ENCODE data around the gene NDUFA11. TPM values are rescaled to one million over a fixed set of nuclear protein-coding genes. Genes with fewer than 3 reads are reported as not detected.
"Not testable (repeated sequence)": the region's sequence is repeated elsewhere in the genome, so short reads cannot be mapped to it uniquely, and the experiment has no call there.

The NDUFA11 gene
- total RNA-seq, 1 donor from 2014 or later = 224 TPM

DNA sequence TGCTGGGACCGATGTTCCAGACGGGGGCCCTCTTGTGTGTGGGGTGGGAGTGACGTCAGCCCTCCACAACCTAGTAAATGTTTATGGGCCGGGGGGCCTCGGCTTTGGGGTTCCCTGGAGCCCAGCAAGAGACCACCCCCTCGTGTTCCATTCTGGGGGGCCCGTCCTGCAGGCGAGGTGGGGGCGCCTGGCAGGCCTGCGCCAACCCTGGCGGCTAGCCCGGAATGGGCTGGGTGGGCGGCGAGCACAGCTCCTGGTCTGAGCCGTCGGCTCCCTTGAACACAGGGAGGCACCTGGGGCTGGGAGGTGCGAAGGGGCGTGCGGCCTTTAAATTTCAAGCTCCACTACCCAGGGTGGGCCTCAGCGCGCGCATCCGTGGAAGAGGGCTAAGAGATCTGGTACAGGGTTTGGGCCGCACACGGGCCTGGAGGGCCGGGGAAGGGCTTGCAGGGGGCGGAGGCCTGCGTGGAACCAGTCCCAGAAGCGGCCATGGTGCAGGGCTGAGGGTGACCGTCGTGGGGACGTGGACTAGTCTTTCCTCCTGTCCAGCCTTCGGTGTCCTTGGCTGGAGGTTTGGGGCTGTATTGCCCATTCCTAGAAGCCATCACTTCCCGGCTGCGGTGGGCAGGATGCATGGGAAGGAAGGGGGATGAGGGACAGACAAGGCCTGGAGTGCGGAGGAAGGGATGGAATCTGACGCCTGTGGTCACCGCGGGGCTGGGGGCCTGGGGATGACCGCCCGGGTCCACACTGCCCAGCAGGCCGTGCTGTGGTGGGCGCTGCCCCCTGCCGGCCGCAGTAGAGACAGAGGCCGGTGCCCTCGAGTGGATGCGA lies 11.4 kb downstream of the NDUFA11 start:
- no peak overlapping the region for H3K4me3 Mint-ChIP-seq (ENCODE audit: unreplicated experiment)
- no peak overlapping the region for H3K27ac Mint-ChIP-seq (ENCODE audit: unreplicated experiment)
- peak; percentile 87 for TF ChIP-seq CTCF (IDR thresholded peaks at IDR 0.05)
- no peaks in the 10 kb centered on the region for H3K9me3 Mint-ChIP-seq (ENCODE audit: low read depth)
- DNase-seq (ENCODE audit: low spot score) = no peak
- H3K27me3 Mint-ChIP-seq (ENCODE audit: low read depth) = no peaks in the 10 kb centered on the region
- H3K36me3 Mint-ChIP-seq (ENCODE audit: low read depth) = peaks cover 3% of the 10 kb centered on the region
- H3K4me1 Mint-ChIP-seq (ENCODE audit: low read depth) = peaks cover 4% of the 10 kb centered on the region

DNA sequence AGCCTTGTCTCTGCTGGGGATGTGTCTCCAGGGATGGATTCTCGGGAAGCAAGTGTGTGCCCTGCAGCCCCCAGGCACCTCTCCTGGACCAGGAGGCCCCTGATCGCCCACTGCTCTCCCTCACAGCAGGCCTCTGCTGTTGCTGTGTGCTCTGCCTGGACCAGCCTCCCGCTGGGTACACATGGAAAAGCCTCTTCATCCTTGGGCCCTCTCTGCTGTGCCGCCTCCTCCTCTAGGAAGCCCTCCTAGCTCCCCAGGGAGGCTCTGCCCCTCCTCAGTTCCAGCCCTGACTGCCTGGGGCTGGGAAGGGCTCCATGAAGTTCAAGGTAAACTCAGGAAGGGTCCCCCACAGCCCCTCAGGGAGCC lies 12.0 kb downstream of the NDUFA11 start:
- H3K4me3 Mint-ChIP-seq (ENCODE audit: unreplicated experiment) = no peak overlapping the region
- TF ChIP-seq CTCF (IDR thresholded peaks at IDR 0.05) = no peak
- H3K4me1 Mint-ChIP-seq (ENCODE audit: low read depth) = peaks cover 4% of the 10 kb centered on the region
- peaks cover 3% of the 10 kb centered on the region for H3K36me3 Mint-ChIP-seq (ENCODE audit: low read depth)
- H3K27ac Mint-ChIP-seq (ENCODE audit: unreplicated experiment) = no peak overlapping the region
- no peaks in the 10 kb centered on the region for H3K27me3 Mint-ChIP-seq (ENCODE audit: low read depth)
- DNase-seq (ENCODE audit: low spot score) = no peak
- H3K9me3 Mint-ChIP-seq (ENCODE audit: low read depth) = no peaks in the 10 kb centered on the region

GRCh38 chr19:5890099-5890498 lies 13.5 kb downstream of the NDUFA11 start:
- H3K4me3 Mint-ChIP-seq (ENCODE audit: unreplicated experiment) = no peak overlapping the region
- no peaks in the 10 kb centered on the region for H3K36me3 Mint-ChIP-seq (ENCODE audit: low read depth)
- peaks cover 4% of the 10 kb centered on the region for H3K4me1 Mint-ChIP-seq (ENCODE audit: low read depth)
- H3K9me3 Mint-ChIP-seq (ENCODE audit: low read depth) = no peaks in the 10 kb centered on the region
- H3K27ac Mint-ChIP-seq (ENCODE audit: unreplicated experiment) = no peak overlapping the region
- no peak for TF ChIP-seq CTCF (IDR thresholded peaks at IDR 0.05)
- H3K27me3 Mint-ChIP-seq (ENCODE audit: low read depth) = no peaks in the 10 kb centered on the region
- no peak for DNase-seq (ENCODE audit: low spot score)

DNA sequence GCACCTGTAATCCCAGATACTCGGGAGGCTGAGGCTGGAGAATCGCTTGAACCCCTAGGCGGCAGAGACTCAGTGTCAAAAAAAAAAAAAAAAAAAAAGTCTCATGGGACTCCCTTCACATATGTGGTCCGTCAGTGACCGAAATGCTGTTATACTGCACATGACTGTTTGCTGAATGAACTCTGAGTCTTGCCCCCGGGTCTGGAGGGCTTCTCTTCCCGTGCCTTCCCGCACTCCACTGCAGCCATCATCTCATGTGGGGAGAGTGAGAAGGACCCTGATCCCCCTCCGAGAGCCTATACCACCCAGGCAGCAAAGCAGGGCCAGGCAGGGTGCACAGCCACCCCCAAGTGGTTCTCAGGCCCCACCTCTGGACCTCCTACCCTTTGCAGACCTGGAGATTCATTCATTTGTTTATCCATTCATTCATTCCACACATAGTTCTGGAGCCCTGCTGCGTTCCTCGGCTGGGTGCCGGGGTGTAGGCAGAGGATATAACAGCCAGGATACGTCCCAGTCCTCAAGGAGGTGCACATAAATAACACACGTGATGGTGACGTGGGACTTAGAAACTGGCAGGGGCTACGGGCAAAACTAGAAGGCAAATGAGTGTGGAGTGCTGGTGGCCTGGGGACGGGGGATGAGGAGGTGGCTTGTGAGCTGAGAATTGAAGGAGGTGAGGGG lies 14.2 kb downstream of the NDUFA11 start:
- Mint-ChIP-seq H3K27me3 (ENCODE audit: low read depth) (no peaks in the 10 kb centered on the region), H3K4me1 (ENCODE audit: low read depth) (peaks cover 4% of the 10 kb centered on the region), H3K27ac (ENCODE audit: unreplicated experiment) (peak overlapping the region; percentile 68), H3K36me3 (ENCODE audit: low read depth) (no peaks in the 10 kb centered on the region), H3K4me3 (ENCODE audit: unreplicated experiment) (no peak overlapping the region), H3K9me3 (ENCODE audit: low read depth) (no peaks in the 10 kb centered on the region)
- DNase-seq (ENCODE audit: low spot score) = no peak
- no peak for TF ChIP-seq CTCF (IDR thresholded peaks at IDR 0.05)

DNA sequence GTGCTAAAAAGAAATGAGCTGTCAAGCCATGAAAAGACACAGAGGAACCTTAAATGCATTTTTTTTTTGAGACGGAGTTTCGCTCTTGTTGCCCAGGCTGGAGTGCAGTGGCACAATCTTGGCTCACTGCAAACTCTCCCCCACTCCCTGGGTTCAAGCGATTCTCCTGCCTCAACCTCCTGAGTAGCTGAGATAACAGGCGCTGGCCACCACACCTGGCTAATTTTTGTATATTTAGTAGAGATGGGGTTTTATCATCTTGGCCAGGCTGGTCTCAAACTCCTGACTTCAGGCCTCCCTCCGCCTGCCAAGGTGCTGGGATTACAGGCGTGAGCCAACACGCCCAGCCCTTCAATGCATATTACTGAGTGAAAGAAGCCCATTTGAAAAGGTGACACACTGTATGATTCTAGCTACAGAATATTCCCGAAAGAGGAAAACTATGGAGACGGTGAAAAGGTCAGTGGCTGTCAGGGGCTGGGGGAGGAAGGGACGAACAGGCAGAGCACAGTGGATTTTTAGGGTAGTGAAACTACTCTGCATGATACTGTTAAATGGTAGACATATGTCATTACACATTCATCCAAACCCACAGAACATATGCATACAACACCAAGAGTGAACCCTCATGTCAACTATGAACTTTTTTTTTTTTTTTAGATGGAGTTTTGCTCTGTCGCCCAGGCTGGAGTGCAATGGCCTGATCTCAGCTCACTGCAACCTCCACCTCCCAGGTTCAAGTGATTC lies 19.4 kb downstream of the NDUFA11 start:
- not testable (repeated sequence) for H3K36me3 Mint-ChIP-seq (ENCODE audit: low read depth); DNase-seq (ENCODE audit: low spot score); H3K27me3 Mint-ChIP-seq (ENCODE audit: low read depth); H3K4me3 Mint-ChIP-seq (ENCODE audit: unreplicated experiment); H3K9me3 Mint-ChIP-seq (ENCODE audit: low read depth); H3K27ac Mint-ChIP-seq (ENCODE audit: unreplicated experiment)
- H3K4me1 Mint-ChIP-seq (ENCODE audit: low read depth) = peaks cover 18% of the 10 kb centered on the region

DNA sequence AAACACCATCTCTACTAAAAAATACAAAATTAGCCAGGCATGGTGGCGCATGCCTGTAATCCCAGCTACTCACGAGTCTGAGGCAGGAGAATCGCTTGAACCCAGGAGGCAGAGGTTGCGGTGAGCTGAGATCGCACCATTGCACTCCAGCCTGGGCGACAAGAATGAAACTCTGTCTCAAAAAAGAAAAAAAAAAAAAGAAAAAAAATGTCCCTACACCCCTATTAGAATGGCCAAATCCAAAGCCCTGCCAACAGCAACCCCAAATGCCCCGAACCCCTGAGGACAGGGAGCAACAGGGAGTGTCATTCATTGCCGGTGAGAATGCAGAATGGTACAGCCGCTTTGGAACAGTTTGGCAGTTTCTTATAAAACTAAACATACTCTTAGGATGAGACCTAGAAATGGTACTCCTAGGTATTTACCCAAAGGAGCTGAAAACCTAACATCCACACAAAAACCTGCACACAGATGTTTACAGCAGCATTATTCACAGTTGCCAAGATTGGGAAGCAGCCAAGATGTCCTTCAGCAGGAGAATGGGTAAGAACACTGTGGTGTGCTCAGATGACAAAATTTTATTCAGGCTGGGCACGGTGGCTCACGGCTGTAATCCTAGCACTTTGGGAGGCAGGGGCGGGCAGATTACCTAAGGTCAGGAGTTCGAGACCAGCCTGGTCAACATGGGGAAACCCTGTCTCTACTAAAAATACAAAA lies 20.3 kb downstream of the NDUFA11 start:
- H3K4me1 Mint-ChIP-seq (ENCODE audit: low read depth) = peaks cover 18% of the 10 kb centered on the region

More for the DNA sequence above, 20.3 kb downstream of the NDUFA11 start:
- H3K27me3 Mint-ChIP-seq (ENCODE audit: low read depth); DNase-seq (ENCODE audit: low spot score); H3K4me3 Mint-ChIP-seq (ENCODE audit: unreplicated experiment); H3K36me3 Mint-ChIP-seq (ENCODE audit: low read depth); H3K9me3 Mint-ChIP-seq (ENCODE audit: low read depth); H3K27ac Mint-ChIP-seq (ENCODE audit: unreplicated experiment): not testable (repeated sequence)
